ENCODE data around the gene MRPL17.

GRCh38 chr11:6724013-6724412 lies 40.9 kb upstream of the MRPL17 start:
- no peak for TF ChIP-seq POLR2A (IDR thresholded peaks at IDR 0.05; ENCODE audit: low read length)
- no peak for TF ChIP-seq GATA1 (IDR thresholded peaks at IDR 0.05; ENCODE audit: low read depth, low read length)
